Measurements from ENCODE around the gene RASAL2. TPM values are rescaled to one million over a fixed set of nuclear protein-coding genes. Genes with fewer than 3 reads are reported as not detected.

The RASAL2 gene
- total RNA-seq, 3 donors from 2014 or later = 28.5 to 41.0 (median 40.5) TPM

- TF ChIP-seq POLR2AphosphoS5 (IDR thresholded peaks at IDR 0.05) (no peak), CTCF (IDR thresholded peaks at IDR 0.05) (no peak), POLR2A (IDR thresholded peaks at IDR 0.05) (no peak)
- Histone ChIP-seq H3K36me3 (peaks cover 7% of the 10 kb centered on the region), H3K4me1 (no peaks in the 10 kb centered on the region), H3K27me3 (no peaks in the 10 kb centered on the region), H3K27ac (no peak overlapping the region), H3K4me3 (no peak overlapping the region), H3K9me3 (no peaks in the 10 kb centered on the region)
- intact Hi-C loops (cut with DNase I; ENCODE audit: low total_unique reads) = no loop called here
- DNase-seq (ENCODE audit: low spot score in 2 of 2) = no peak
Observed at GRCh38 chr1:178464141-178464540, 370.2 kb downstream of the RASAL2 start.

GRCh38 chr1:178464566-178464965 lies 370.7 kb downstream of the RASAL2 start:
- H3K4me3 ChIP-seq = no peak overlapping the region
- DNase-seq (ENCODE audit: low spot score in 2 of 2) = no peak
- H3K4me1 ChIP-seq = no peaks in the 10 kb centered on the region
- H3K27me3 ChIP-seq = no peaks in the 10 kb centered on the region
- no peaks in the 10 kb centered on the region for H3K9me3 ChIP-seq
- H3K36me3 ChIP-seq = peaks cover 7% of the 10 kb centered on the region
- no peak overlapping the region for H3K27ac ChIP-seq
- intact Hi-C loops (cut with DNase I; ENCODE audit: low total_unique reads) = no loop called here
- no peak for TF ChIP-seq POLR2A (IDR thresholded peaks at IDR 0.05)
- TF ChIP-seq CTCF (IDR thresholded peaks at IDR 0.05) = no peak
- no peak for TF ChIP-seq POLR2AphosphoS5 (IDR thresholded peaks at IDR 0.05)

GRCh38 chr1:178465011-178465410 lies 371.1 kb downstream of the RASAL2 start:
- H3K27ac ChIP-seq = no peak overlapping the region
- H3K4me3 ChIP-seq = no peak overlapping the region
- intact Hi-C loops (cut with DNase I; ENCODE audit: low total_unique reads) = no loop called here

GRCh38 chr1:178467837-178468236 lies 373.9 kb downstream of the RASAL2 start:
- intact Hi-C loops (cut with DNase I; ENCODE audit: low total_unique reads) = no loop called here
- DNase-seq (ENCODE audit: low spot score in 2 of 2) = no peak
- Histone ChIP-seq H3K27ac (no peak overlapping the region), H3K36me3 (peaks cover 7% of the 10 kb centered on the region), H3K9me3 (no peaks in the 10 kb centered on the region), H3K4me3 (no peak overlapping the region), H3K4me1 (no peaks in the 10 kb centered on the region), H3K27me3 (no peaks in the 10 kb centered on the region)
- TF ChIP-seq POLR2A (IDR thresholded peaks at IDR 0.05) (no peak), POLR2AphosphoS5 (IDR thresholded peaks at IDR 0.05) (no peak), CTCF (IDR thresholded peaks at IDR 0.05) (no peak)

More at GRCh38 chr1:178465011-178465410, 371.1 kb downstream of the RASAL2 start:
- peaks cover 7% of the 10 kb centered on the region for H3K36me3 ChIP-seq
- TF ChIP-seq POLR2A (IDR thresholded peaks at IDR 0.05) (no peak), POLR2AphosphoS5 (IDR thresholded peaks at IDR 0.05) (no peak), CTCF (IDR thresholded peaks at IDR 0.05) (no peak)
- no peaks in the 10 kb centered on the region for H3K4me1 ChIP-seq
- DNase-seq (ENCODE audit: low spot score in 2 of 2) = no peak
- no peaks in the 10 kb centered on the region for H3K9me3 ChIP-seq
- no peaks in the 10 kb centered on the region for H3K27me3 ChIP-seq

- H3K36me3 ChIP-seq = peaks cover 7% of the 10 kb centered on the region
- H3K9me3 ChIP-seq = no peaks in the 10 kb centered on the region
- intact Hi-C loops (cut with DNase I; ENCODE audit: low total_unique reads) = no loop called here
- no peak overlapping the region for H3K27ac ChIP-seq
- no peak for DNase-seq (ENCODE audit: low spot score in 2 of 2)
- H3K4me1 ChIP-seq = no peaks in the 10 kb centered on the region
- no peak for TF ChIP-seq POLR2A (IDR thresholded peaks at IDR 0.05)
- no peak for TF ChIP-seq POLR2AphosphoS5 (IDR thresholded peaks at IDR 0.05)
- TF ChIP-seq CTCF (IDR thresholded peaks at IDR 0.05) = no peak
- no peak overlapping the region for H3K4me3 ChIP-seq
- H3K27me3 ChIP-seq = no peaks in the 10 kb centered on the region
Observed at GRCh38 chr1:178470411-178470960, 376.6 kb downstream of the RASAL2 start.
